Hepatocyte (in vitro differentiated cells): Measurements from ENCODE around the gene PTPRN2.

Source experiments
- CTCF ChIP-seq: fragments of 200-600 bp; sonication (generic); IDR thresholded peaks from 2 replicates; pipeline ENCODE4 v1.5.1; 2016; ENCODE audit warnings: antibody characterized with exemption, mild to moderate bottlenecking; ENCODE audit not compliant: poor library complexity
- EZH2 ChIP-seq: fragments of 200-600 bp; sonication (generic); IDR thresholded peaks from 2 replicates; pipeline ENCODE4 v1.6.1; 2016; ENCODE audit warnings: antibody characterized with exemption, mild to moderate bottlenecking, borderline replicate concordance
- EZH2phosphoT487 ChIP-seq: fragments of 200-600 bp; sonication (generic); IDR thresholded peaks from one replicate; pipeline ENCODE4 v1.6.1; 2018; ENCODE audit warnings: antibody characterized with exemption, mild to moderate bottlenecking, low read depth, moderate library complexity; ENCODE audit not compliant: unreplicated experiment, severe bottlenecking

- no peak for TF ChIP-seq CTCF
- TF ChIP-seq EZH2: no peak
- no peak for TF ChIP-seq EZH2phosphoT487
Observed at GRCh38 chr7:158025686-158026600, 561.7 kb downstream of the PTPRN2 start.
